ENCODE measurements around the gene GNLY.
"Not testable (repeated sequence)": the region's sequence is repeated elsewhere in the genome, so short reads cannot be mapped to it uniquely, and the experiment has no call there.

The GNLY gene

DNA sequence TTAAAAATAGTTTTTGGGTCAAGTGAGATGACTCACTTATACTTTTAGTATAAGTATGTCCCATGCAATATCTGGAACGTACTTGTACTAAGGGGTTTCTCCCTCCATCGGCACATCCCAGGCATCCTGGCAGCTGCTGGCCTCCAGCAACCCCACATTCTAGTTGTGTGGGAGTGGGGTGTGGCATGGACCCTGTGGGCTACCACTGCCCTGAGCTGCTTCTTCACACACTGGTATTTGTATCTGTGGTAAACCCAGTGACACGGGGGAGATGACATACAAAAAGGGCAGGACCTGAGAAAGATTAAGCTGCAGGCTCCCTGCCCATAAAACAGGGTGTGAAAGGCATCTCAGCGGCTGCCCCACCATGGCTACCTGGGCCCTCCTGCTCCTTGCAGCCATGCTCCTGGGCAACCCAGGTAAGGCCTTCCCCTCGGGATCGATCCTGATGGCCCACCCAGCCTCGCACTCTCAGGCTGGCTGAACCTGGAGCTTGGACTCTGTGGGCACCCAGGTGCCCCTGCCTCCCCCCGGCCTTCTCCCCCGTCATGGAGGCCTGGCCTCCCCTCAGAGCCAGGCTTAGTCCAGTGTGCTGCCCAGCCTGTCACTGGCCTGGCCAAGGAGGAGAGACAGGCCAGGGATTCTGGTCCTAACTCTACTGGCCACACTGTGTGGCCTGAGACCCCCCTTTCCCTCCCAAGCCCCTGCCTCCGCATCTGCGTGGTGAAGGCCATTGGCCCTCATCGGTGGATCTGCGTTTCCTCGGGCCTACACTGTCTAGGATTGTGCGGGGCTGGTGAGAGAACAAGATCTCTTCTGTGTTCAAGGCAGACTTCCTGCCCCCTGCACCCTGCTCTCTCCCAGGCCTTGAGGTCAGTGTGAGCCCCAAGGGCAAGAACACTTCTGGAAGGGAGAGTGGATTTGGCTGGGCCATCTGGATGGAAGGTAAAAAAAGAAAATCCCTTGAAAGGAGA is at the start of gene GNLY:
TSS of gene GNLY (plus strand) at position 307 of the 974 bp plus-strand sequence. CDS start at position 368, 61 bp downstream.
- no peak for DNase-seq

DNA sequence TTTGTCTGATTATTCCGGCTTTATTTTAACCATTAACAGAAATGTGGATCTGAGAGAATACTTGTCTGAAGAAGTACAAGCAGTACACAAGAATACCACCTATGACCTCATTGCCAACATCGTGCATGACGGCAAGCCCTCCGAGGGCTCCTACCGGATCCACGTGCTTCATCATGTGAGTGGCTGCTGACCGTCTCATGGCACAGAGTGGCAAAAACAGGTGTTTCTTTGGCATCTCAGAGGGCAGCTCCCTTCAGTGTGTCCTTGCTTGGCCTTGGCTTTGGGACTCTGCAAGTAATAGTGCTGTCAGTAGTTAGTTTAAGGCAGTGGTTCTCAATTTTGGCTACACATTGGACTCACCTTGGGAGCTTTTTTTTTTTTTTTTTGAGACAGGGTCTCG is 49.2 kb upstream of the GNLY start:
- no peak for DNase-seq

GRCh38 chr2:85646166-85646565 is 48.0 kb upstream of the GNLY start:
- no peak for DNase-seq

DNA sequence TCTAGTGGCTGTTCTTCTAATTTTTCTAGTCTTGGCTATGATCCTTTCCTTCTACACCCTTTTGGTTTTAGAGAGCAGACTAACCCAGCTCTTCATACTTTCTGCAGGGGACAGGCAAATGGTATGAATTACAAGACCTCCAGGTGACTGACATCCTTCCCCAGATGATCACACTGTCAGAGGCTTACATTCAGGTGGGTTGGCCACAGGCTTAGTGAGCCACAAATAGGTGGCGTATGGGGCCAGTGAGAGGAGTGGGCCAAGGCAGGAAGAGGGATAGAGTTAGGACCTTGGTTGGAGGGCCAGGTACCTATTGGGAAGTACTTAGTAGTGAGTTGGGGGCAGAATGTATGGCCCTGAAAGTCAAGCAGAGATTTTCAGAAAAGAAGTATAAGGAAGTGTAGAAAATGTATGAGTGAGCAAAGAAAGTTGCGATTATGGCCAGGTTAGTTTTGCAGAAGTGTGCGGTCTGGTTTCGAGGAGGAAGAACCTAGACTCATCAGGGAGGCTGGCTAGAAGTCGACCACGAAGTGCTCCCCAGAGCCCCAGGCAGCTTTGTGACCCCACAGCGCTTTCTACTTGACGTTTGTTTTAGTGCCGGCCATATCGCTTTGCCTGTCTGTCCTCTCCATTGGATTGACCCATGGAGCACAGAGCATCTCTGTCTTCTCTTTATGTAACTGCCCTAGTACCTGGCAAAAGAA is 46.2 kb upstream of the GNLY start:
- DNase-seq, result no peak

- no peak for DNase-seq
Measured at GRCh38 chr2:85648619-85649018, 45.5 kb upstream of the GNLY start.

GRCh38 chr2:85649201-85650190 is 44.7 kb upstream of the GNLY start:
- no peak for DNase-seq

- no peak for DNase-seq
Measured at GRCh38 chr2:85650456-85650855, 43.7 kb upstream of the GNLY start.

GRCh38 chr2:85651097-85651496 is 43.1 kb upstream of the GNLY start:
- DNase-seq, result no peak

GRCh38 chr2:85652056-85652455 is 42.1 kb upstream of the GNLY start:
- no peak for DNase-seq

- DNase-seq, result no peak
Measured at GRCh38 chr2:85653996-85654395, 40.2 kb upstream of the GNLY start.

DNA sequence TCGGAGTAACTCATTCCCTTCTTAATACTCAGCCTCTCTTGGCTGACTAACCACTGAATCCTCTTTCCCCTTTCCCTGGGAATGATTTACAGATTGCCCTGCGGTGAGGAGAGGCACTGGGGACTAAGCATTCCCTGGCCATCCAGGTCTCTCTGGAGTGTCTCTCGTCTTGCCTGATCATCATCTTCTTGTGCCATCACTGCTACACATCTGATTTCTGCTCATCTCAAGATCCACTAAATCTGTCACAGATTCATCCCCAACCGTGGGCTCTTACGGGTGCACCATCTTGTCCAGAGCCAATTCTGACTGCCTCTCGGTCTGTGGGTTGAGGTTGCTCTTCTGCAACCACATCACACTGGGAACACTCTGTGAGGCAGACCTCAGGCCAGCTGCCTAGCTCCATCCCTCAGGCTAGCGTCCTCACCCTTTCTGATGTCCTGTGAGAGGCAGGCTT is 38.2 kb upstream of the GNLY start:
- DNase-seq, result no peak

DNA sequence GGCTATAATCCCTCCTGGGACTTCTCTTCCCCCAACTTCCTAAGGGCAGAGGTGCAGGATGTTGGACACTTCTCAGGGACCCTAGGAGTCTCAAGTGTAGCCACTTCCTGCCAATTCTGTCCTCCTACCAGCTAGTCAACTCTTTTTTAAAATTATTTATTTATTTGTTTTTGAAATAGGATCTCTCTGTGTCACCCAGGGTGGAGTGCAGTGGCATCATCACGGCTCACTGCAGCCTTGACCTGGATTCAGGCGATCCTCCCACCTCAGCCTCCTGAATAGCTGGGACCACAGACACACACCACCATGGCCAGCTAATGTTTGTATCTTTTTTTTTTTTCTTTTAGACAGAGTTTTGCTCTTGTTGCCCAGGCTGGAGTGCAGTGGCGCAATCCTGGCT is 37.7 kb upstream of the GNLY start:
- no peak for DNase-seq

DNA sequence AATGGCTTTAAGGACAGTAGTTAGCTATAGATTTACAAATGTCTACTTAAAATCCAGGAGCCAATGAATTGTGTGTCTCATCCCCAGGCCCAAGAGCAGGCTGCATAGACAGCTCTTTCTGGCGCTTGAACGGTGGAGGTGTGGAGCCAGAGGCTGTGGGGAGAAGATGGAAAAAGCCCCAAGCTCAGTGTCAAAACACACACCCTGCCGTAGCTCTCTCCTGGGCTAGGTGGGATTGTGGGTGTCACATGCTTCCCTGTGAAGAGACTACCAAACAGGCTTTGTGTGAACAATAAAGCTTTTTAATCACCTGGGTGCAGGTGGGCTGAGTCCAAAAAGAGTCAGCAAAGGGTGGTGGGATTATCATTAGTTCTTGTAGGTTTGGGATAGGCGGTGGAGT is 36.8 kb upstream of the GNLY start:
- DNase-seq, result not testable (repeated sequence)

GRCh38 chr2:85659324-85659981 is 34.7 kb upstream of the GNLY start:
- DNase-seq, result no peak

DNA sequence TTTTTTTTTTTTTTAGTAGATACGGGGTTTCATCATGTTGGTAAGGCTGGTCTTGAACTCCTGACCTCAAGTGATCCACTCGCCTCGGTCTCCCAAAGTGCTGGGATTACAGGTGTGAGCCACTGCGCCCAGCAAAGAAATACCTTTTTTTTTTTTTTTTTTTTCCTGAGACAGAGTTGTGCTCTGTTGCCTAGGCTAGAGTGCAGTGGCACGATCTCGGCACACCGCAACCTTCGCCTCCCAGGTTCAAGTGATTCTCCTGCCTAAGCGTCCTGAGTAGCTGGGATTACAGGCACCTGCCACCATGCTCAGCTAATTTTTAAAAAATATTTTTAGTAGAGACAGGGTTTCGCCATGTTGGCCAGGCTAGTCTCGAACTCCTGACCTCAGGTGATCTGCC is 33.9 kb upstream of the GNLY start:
- DNase-seq, result not testable (repeated sequence)

- no peak for DNase-seq
Measured at GRCh38 chr2:85660725-85661124, 33.4 kb upstream of the GNLY start.

GRCh38 chr2:85661139-85661858 is 32.9 kb upstream of the GNLY start:
- DNase-seq, result no peak

- no peak for DNase-seq
Measured at GRCh38 chr2:85662899-85663593, 31.1 kb upstream of the GNLY start.

- no peak for DNase-seq
Measured at GRCh38 chr2:85663594-85664565, 30.3 kb upstream of the GNLY start.

Measured in NCI-H510A (cell line).